Fibroblast of lung (primary cell): ENCODE results near the gene PROM2. TPM values are rescaled to one million over a fixed set of nuclear protein-coding genes. Genes with fewer than 3 reads are reported as not detected.
A peak's percentile ranks its signal among the peaks of the same experiment; 100 is the strongest.

ENCODE experiments used
- DNase-seq, 2 donors: peaks; one replicate each; pipeline versions ENCODE4 v3.0.0 to v3.0.0-alpha.2; 2010; ENCODE audit warnings: low read depth in 2 of 2
- H2AFZ ChIP-seq: 2 replicates; pipeline ENCODE4 v1.5.1; 2012; ENCODE audit warnings: low read length, control low read depth, inconsistent platforms
- H3K27ac ChIP-seq: 2 replicates; pipeline ENCODE4 v1.5.1; 2011; ENCODE audit warnings: low read length, control low read depth; ENCODE audit not compliant: insufficient read depth
- H3K27me3 ChIP-seq: 2 replicates; pipeline ENCODE4 v1.5.1; 2011; ENCODE audit warnings: mild to moderate bottlenecking, low read length; ENCODE audit not compliant: control insufficient read depth, insufficient read depth
- H3K36me3 ChIP-seq: 2 replicates; pipeline ENCODE4 v1.5.1; 2011; ENCODE audit warnings: low read length; ENCODE audit not compliant: control insufficient read depth, insufficient read depth
- H3K4me1 ChIP-seq: 2 replicates; pipeline ENCODE4 v1.5.1; 2011; ENCODE audit warnings: low read length; ENCODE audit not compliant: control insufficient read depth, insufficient read depth; ENCODE audit errors: extremely low read depth
- H3K4me2 ChIP-seq: 2 replicates; pipeline ENCODE4 v1.5.1; 2011; ENCODE audit warnings: low read length, control low read depth; ENCODE audit not compliant: insufficient read depth; ENCODE audit errors: extremely low read depth
- H3K4me3 ChIP-seq, 4 experiments: fragments of 200-600 bp in 1 of 4; sonication (generic) in 1 of 4; replicated peaks in 1 of 4; 2 replicates each; pipeline ENCODE4 v1.5.1; 2011 to 2016; ENCODE audit warnings: low read length in 4 of 4, low read depth in 3 of 4, mild to moderate bottlenecking in 3 of 4, control low read depth in 2 of 4, inconsistent platforms in 1 of 4, mixed read lengths in 1 of 4; ENCODE audit not compliant: insufficient read depth in 1 of 4; ENCODE audit errors: control extremely low read depth in 1 of 4
- H3K79me2 ChIP-seq: 2 replicates; pipeline ENCODE4 v1.5.1; 2012; ENCODE audit warnings: mild to moderate bottlenecking, low read length, inconsistent platforms; ENCODE audit not compliant: control insufficient read depth, insufficient read depth
- H3K9ac ChIP-seq: 2 replicates; pipeline ENCODE4 v1.5.1; 2011; ENCODE audit warnings: mild to moderate bottlenecking, low read length, control low read depth; ENCODE audit not compliant: insufficient read depth
- H3K9me3 ChIP-seq: 2 replicates; pipeline ENCODE4 v1.5.1; 2012; ENCODE audit warnings: low read depth, low read length; ENCODE audit not compliant: control insufficient read depth, insufficient read depth
- H4K20me1 ChIP-seq: 2 replicates; pipeline ENCODE4 v1.5.1; 2011; ENCODE audit warnings: low read length; ENCODE audit not compliant: control insufficient read depth, insufficient read depth; ENCODE audit errors: extremely low read depth
- EZH2 ChIP-seq: IDR thresholded peaks from 2 replicates; pipeline ENCODE4 v1.5.1; 2012; ENCODE audit warnings: low read length, control low read depth, mild to moderate bottlenecking; ENCODE audit errors: missing control alignments
- polyA plus RNA-seq, 2 donors: library from polyadenylated mRNA; depleted of rRNA in 1 of 2; stranded (reverse) in 1 of 2; unstranded in 1 of 2; fragments of >200 nt; gene quantifications; 2 replicates each; pipeline ENCODE4 v1.2.1, GENCODE V29; 2011 to 2012; ENCODE audit warnings: missing spikeins in 1 of 2
- total RNA-seq: library from RNA; depleted of rRNA; stranded (reverse); fragments of >200 nt; gene quantifications from 2 replicates; pipeline ENCODE4 v1.2.1, GENCODE V29; 2014
- TF ChIP-seq, protein P1 (sequence below), 2 donors: IDR thresholded peaks in 1 of 2; conservative IDR thresholded peaks in 1 of 2; 1 replicate in 1 of 2; 2 replicates in 1 of 2; pipeline ENCODE4 v1.5.1; 2011 to 2012; ENCODE audit warnings: low read length in 2 of 2, control low read depth in 1 of 2, inconsistent platforms in 1 of 2, low read depth in 1 of 2, mild to moderate bottlenecking in 1 of 2

The PROM2 gene
- total and polyA plus RNA-seq, 2 donors (not counting 1 experiment from before 2014, with no cell fraction given) = 0.05 to 0.33 TPM

DNA sequence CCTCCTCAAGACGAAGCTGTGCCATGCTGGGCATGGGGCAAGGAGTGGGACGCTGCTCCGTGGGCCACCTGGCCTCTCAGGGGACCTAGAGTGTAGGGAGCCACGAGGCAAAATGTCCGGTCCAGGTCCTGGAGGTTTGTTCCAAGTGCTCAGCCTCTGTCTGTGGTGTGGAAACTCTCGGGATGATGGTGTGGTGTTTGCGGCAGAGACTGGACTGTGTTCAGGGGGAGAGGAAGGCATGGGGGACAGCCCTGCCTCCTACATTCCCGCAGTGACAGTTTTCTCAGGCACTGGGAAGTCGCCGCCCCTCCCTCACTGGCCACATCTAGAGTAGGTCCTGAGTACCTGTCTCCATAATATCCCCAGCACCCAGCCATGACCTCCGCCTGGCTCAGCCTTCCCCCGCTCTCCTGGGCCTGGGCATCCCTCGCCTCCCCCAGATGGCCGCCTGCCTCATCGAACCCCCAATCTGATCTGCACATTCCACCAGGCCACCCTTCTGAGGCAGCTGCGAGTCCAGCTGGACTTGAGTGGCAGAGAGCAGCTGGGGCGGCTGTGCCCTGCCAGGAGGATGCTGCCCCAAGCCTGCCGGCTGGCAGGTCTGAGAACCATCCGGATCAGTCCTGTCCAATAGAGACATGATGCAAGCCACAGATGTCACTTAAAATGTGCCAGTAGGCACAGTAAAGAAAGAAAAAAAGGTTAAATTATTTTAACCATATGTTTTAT is 29.1 kb downstream of the PROM2 start:
- no peaks in the 10 kb centered on the region for H4K20me1 ChIP-seq
- no peak overlapping the region for H3K4me3 ChIP-seq
- H3K4me2 ChIP-seq = no peak overlapping the region
- H3K36me3 ChIP-seq = no peaks in the 10 kb centered on the region
- no peaks in the 10 kb centered on the region for H3K27me3 ChIP-seq
- no peak for DNase-seq
- TF ChIP-seq, protein P1, sequence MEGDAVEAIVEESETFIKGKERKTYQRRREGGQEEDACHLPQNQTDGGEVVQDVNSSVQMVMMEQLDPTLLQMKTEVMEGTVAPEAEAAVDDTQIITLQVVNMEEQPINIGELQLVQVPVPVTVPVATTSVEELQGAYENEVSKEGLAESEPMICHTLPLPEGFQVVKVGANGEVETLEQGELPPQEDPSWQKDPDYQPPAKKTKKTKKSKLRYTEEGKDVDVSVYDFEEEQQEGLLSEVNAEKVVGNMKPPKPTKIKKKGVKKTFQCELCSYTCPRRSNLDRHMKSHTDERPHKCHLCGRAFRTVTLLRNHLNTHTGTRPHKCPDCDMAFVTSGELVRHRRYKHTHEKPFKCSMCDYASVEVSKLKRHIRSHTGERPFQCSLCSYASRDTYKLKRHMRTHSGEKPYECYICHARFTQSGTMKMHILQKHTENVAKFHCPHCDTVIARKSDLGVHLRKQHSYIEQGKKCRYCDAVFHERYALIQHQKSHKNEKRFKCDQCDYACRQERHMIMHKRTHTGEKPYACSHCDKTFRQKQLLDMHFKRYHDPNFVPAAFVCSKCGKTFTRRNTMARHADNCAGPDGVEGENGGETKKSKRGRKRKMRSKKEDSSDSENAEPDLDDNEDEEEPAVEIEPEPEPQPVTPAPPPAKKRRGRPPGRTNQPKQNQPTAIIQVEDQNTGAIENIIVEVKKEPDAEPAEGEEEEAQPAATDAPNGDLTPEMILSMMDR (conservative IDR thresholded peaks at IDR 0.05 in 1 of 2, IDR thresholded peaks at IDR 0.05 in 1 of 2; ENCODE audit: low read depth in 1 of 2, low read length in 2 of 2) = no peak
- TF ChIP-seq EZH2 = no peak
- H3K27ac ChIP-seq = no peak overlapping the region
- no peak overlapping the region for H2AFZ ChIP-seq
- H3K9ac ChIP-seq = no peak overlapping the region
- no peaks in the 10 kb centered on the region for H3K79me2 ChIP-seq
- H3K9me3 ChIP-seq = no peaks in the 10 kb centered on the region
- H3K4me1 ChIP-seq = no peaks in the 10 kb centered on the region

DNA sequence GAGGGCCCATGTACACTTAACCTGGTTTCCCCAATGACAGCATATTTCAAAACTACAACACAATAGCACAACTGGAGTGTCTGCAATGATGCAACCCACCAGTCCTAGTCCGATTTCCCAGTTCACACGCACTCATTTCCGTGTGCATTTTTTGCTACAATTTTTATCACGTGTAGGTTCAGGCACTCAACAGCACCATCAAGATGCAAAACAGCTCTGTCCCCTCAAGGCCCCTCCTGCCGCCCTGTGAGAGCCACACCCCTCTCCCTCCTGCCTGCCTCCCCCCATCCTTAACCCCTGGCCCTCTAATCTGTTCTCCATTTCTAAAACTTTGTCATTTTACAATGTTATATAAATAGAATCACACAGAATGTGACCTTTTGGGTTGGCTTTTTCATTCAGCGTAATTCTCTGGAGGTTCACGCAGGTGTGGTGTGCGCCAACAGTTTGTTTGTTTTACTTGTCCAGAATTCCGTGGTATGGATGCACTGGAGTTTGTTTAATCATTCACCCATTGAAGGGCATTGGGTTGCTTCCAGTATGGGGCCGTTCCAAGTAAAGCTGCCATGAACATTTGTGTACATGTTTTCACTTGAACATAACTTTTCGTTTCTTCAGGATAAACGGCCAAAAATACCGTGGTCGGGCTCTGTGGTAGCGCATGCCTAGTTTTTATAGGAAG is 31.3 kb downstream of the PROM2 start:
- Histone ChIP-seq H3K79me2 (no peaks in the 10 kb centered on the region), H2AFZ (no peak overlapping the region), H3K4me3 (no peak overlapping the region), H3K4me2 (no peak overlapping the region), H4K20me1 (no peaks in the 10 kb centered on the region), H3K4me1 (no peaks in the 10 kb centered on the region), H3K27me3 (no peaks in the 10 kb centered on the region), H3K27ac (no peak overlapping the region), H3K9me3 (no peaks in the 10 kb centered on the region), H3K9ac (no peak overlapping the region), H3K36me3 (no peaks in the 10 kb centered on the region)
- peak; percentile 56 to 73 for DNase-seq
- TF ChIP-seq, protein P1 (conservative IDR thresholded peaks at IDR 0.05 in 1 of 2, IDR thresholded peaks at IDR 0.05 in 1 of 2; ENCODE audit: low read depth in 1 of 2, low read length in 2 of 2) = no peak
- TF ChIP-seq EZH2 = no peak

DNA sequence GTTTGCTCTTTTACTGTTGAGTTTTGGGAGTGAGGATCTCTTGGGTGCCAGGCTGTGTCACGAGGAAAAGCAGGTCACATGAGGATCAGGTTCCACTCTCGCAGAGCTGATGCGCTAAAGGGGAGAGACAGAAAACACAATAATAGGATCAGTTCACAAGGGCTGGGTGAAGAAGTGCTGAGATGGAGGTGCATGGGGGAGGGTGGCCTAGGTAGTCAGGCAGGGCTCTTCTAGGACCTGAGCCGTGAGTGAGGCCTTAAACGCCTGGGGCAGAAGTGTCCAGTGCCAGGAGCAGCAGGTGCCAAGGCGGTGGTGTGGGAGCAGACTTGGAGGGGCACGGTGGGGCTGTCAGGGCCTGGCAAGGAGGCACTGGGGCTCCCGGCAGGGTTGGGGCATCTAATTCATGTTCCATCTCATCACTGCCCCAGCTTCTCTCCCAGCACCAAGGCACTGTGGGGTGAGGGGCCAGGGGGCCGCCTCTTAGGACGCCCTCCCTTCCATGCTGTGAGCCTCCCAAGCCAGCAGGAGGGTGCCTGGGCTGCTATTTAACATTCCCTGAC is 32.2 kb downstream of the PROM2 start:
- no peaks in the 10 kb centered on the region for H4K20me1 ChIP-seq
- no peak overlapping the region for H3K4me2 ChIP-seq
- H3K9ac ChIP-seq = no peak overlapping the region
- H3K27ac ChIP-seq = no peak overlapping the region
- H3K4me1 ChIP-seq = no peaks in the 10 kb centered on the region
- no peaks in the 10 kb centered on the region for H3K79me2 ChIP-seq
- TF ChIP-seq, protein P1 (conservative IDR thresholded peaks at IDR 0.05 in 1 of 2, IDR thresholded peaks at IDR 0.05 in 1 of 2; ENCODE audit: low read depth in 1 of 2, low read length in 2 of 2) = no peak
- no peak overlapping the region for H3K4me3 ChIP-seq
- no peaks in the 10 kb centered on the region for H3K9me3 ChIP-seq
- H3K36me3 ChIP-seq = no peaks in the 10 kb centered on the region
- no peak for DNase-seq
- no peaks in the 10 kb centered on the region for H3K27me3 ChIP-seq
- H2AFZ ChIP-seq = no peak overlapping the region
